GM13976 (cell line): ENCODE measurements around the gene OTULINL.

Experiments
- DNase-seq: peaks from one replicate; pipeline ENCODE4 v3.0.0; 2012; ENCODE audit warnings: low spot score
- CTCF ChIP-seq: IDR thresholded peaks from 2 replicates; pipeline ENCODE4 v1.5.1; 2012; ENCODE audit warnings: borderline replicate concordance, mild to moderate bottlenecking; ENCODE audit not compliant: insufficient read depth; ENCODE audit errors: extremely low read depth, missing control alignments, control extremely low read depth
- in situ Hi-C: fragments of 300-500 bp; cut with MboI; formaldehyde crosslinking; loops from one replicate; pipeline ENCODE4 v1.12.0; 2022; ENCODE audit warnings: low sequenced_read_pairs, mixed read lengths, inconsistent platforms; ENCODE audit not compliant: unreplicated experiment

OTULINL gene

GRCh38 chr5:14655146-14655741 is 73.7 kb downstream of the OTULINL start:
- DNase-seq, result no peak
- TF ChIP-seq CTCF, result no peak
- in situ Hi-C loops, result loop anchor here (25.0 kb wide), 1 partner anchor 493 kb away; no protein-coding TSS in a partner anchor

- TF ChIP-seq CTCF, result no peak
Observed at GRCh38 chr5:14656898-14657297, 75.3 kb downstream of the OTULINL start.

DNA sequence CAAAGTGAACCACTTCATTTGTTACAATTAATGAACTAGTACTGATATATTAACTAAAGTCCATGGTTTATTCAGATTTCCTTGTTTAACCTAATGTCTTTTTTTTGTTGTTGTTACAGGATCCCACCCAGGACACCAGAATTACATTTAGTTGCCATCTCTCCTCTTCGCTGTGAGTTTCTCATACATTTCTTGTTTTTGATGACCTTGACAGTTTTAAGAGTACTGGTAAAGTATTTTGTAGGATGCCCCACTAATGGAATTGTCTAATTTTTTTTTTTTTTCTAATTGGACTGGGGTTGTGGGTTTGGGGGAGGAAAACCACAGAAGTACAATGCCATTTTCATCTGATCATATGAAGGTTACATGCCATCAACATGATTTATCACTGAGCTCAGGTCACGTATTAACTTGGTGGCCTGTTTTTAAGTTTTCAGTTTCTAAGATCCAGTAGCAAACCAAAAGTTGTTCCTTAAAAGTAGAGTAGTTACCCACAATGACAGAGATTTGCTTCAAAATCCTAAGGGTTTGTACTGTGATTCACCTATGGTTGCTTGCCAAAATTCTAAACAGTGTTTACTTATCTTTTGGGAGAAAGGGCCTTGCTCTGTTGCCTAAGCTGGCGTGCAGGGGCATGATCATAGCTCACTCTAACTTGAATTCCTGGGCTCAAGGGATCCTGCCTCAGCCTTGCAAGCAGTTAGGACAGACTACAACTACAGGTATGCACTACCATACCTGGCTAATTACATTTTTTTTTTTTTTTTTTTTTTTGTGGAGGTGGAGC is 78.4 kb downstream of the OTULINL start:
- no peak for TF ChIP-seq CTCF
- in situ Hi-C loops, result loop anchor here (25.0 kb wide), 1 partner anchor 498 kb away; no protein-coding TSS in a partner anchor
- DNase-seq, result no peak

More at GRCh38 chr5:14656898-14657297, 75.3 kb downstream of the OTULINL start:
- no peak for DNase-seq
- in situ Hi-C loops, result loop anchor here (25.0 kb wide), 1 partner anchor 495 kb away; no protein-coding TSS in a partner anchor

DNA sequence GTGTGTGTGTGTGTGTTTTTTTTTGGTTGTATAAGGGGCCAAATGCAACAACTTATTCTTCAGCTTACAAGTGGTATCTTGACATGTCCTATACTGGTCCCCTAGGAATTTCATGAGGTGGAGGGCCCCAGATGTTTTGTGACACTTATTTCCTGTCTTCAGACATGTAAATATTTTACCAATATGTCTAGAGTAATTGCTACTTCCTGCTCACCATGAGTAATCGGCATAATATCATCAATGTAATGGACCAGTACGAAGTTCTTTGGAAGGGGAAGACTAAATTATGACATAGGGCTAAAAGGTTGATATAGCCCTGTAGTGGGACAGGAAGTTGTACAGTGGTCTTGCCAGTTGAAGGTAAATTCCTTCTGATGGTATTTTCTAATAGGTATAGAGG is 79.2 kb downstream of the OTULINL start:
- in situ Hi-C loops, result loop anchor here (25.0 kb wide), 1 partner anchor 499 kb away; no protein-coding TSS in a partner anchor
- no peak for TF ChIP-seq CTCF
- no peak for DNase-seq
